HepG2 (cell line): ENCODE data around the gene SEPTIN12. TPM values are rescaled to one million over a fixed set of nuclear protein-coding genes. Genes with fewer than 3 reads are reported as not detected.

ENCODE experiments used
- ELF1 ChIP-seq: sonication (generic); formaldehyde crosslinking; IDR thresholded peaks from 2 replicates; pipeline ENCODE4 v1.4.0; 2020; ENCODE audit warnings: missing genetic modification reagents
- GLMP ChIP-seq: sonication (generic); formaldehyde crosslinking; IDR thresholded peaks from 2 replicates; pipeline ENCODE4 v1.9.0; 2021; ENCODE audit warnings: missing genetic modification reagents, mild to moderate bottlenecking, borderline replicate concordance
- IRF2 ChIP-seq: IDR thresholded peaks from 2 replicates; pipeline ENCODE4 v1.6.1; 2018; ENCODE audit warnings: missing genetic modification reagents, missing compliant biosample characterization
- KDM5A ChIP-seq: fragments of 200-600 bp; sonication (generic); IDR thresholded peaks from 2 replicates; pipeline ENCODE4 v1.7.0; 2018; ENCODE audit warnings: antibody characterized with exemption, mild to moderate bottlenecking, low read length, borderline replicate concordance
- MYC ChIP-seq: sonication (generic); formaldehyde crosslinking; IDR thresholded peaks from 2 replicates; pipeline ENCODE4 v1.9.0; 2021; ENCODE audit warnings: missing genetic modification reagents, borderline replicate concordance
- NR2F1 ChIP-seq, 2 experiments: fragments of 450-650 bp in 1 of 2; formaldehyde crosslinking in 1 of 2; IDR thresholded peaks; 2 replicates each; pipeline versions ENCODE4 v1.5.0 to v1.6.1; 2016 to 2020; ENCODE audit warnings: mild to moderate bottlenecking in 1 of 2, missing compliant biosample characterization in 1 of 2, missing genetic modification reagents in 1 of 2, moderate library complexity in 1 of 2
- SNAPC4 ChIP-seq: sonication (generic); formaldehyde crosslinking; IDR thresholded peaks from 2 replicates; pipeline ENCODE4 v1.4.0; 2020; ENCODE audit warnings: mild to moderate bottlenecking, missing genetic modification reagents
- ZBTB26 ChIP-seq: IDR thresholded peaks from 2 replicates; pipeline ENCODE4 v1.6.1; 2016; ENCODE audit warnings: missing compliant biosample characterization, missing genetic modification reagents, borderline replicate concordance
- ZKSCAN1 ChIP-seq: fragments of 150-350 bp; IDR thresholded peaks from 2 replicates; pipeline ENCODE4 v1.6.1; 2014; ENCODE audit warnings: low read length
- ZNF10 ChIP-seq: sonication (generic); formaldehyde crosslinking; IDR thresholded peaks from 2 replicates; pipeline ENCODE4 v1.4.0; 2020; ENCODE audit warnings: mild to moderate bottlenecking, low read depth, missing genetic modification reagents, borderline replicate concordance
- ZNF17 ChIP-seq: sonication (generic); formaldehyde crosslinking; IDR thresholded peaks from 2 replicates; pipeline ENCODE4 v1.5.0; 2020; ENCODE audit warnings: mild to moderate bottlenecking, missing genetic modification reagents
- ZNF468 ChIP-seq: sonication (generic); formaldehyde crosslinking; IDR thresholded peaks from 2 replicates; pipeline ENCODE4 v1.8.0; 2022; ENCODE audit warnings: mild to moderate bottlenecking, moderate library complexity, missing genetic modification reagents
- ZNF720 ChIP-seq: sonication (generic); formaldehyde crosslinking; IDR thresholded peaks from 2 replicates; pipeline ENCODE4 v1.4.0; 2020; ENCODE audit warnings: missing genetic modification reagents
- ZNF781 ChIP-seq: sonication (generic); formaldehyde crosslinking; IDR thresholded peaks from 2 replicates; pipeline ENCODE4 v1.5.1; 2020; ENCODE audit warnings: borderline replicate concordance, mild to moderate bottlenecking, missing genetic modification reagents; ENCODE audit errors: not compliant biosample characterization
- ZSCAN31 ChIP-seq: sonication (generic); formaldehyde crosslinking; IDR thresholded peaks from 2 replicates; pipeline ENCODE4 v1.5.0; 2020; ENCODE audit warnings: low read depth, mild to moderate bottlenecking, missing genetic modification reagents
- polyA plus RNA-seq, 8 experiments: library from polyadenylated mRNA; depleted of rRNA in 3 of 8; stranded (reverse) in 7 of 8; unstranded in 1 of 8; fragments of >200 nt; fragmentation: Illumina TruSeq in 4 of 8; extraction: Trizol in 4 of 8; gene quantifications; 2 replicates each; pipeline versions ENCODE4 v1.2.1 to v1.2.3, GENCODE V29; 2011 to 2016; ENCODE audit warnings: low read depth in 4 of 8, missing spikeins in 1 of 8, mixed read lengths in 1 of 8; ENCODE audit not compliant: insufficient read depth in 1 of 8
- total RNA-seq, 5 experiments: library from RNA; depleted of rRNA; stranded (reverse); fragments of >200 nt; fragmentation: Illumina TruSeq; extraction: Trizol; gene quantifications; 2 replicates each; pipeline ENCODE4 v1.2.3, GENCODE V29; 2016; ENCODE audit warnings: low read depth in 1 of 5
- TF ChIP-seq, protein P1 (sequence below): IDR thresholded peaks from 2 replicates; pipeline ENCODE4 v1.6.1; 2016; ENCODE audit warnings: missing genetic modification reagents, missing compliant biosample characterization
- TF ChIP-seq, protein P2 (sequence below): sonication (generic); formaldehyde crosslinking; IDR thresholded peaks from 2 replicates; pipeline ENCODE4 v1.5.0; 2020; ENCODE audit warnings: missing genetic modification reagents
- TF ChIP-seq, protein P3 (sequence below): sonication (generic); formaldehyde crosslinking; IDR thresholded peaks from 2 replicates; pipeline ENCODE4 v1.4.0; 2020; ENCODE audit warnings: mild to moderate bottlenecking, missing genetic modification reagents

The SEPTIN12 gene
- total and polyA plus RNA-seq, 2 of the 13 experiments (the other 11 are each of a cell fraction or from before 2014, with no cell fraction given): 0.22 TPM; not detected in 1

DNA sequence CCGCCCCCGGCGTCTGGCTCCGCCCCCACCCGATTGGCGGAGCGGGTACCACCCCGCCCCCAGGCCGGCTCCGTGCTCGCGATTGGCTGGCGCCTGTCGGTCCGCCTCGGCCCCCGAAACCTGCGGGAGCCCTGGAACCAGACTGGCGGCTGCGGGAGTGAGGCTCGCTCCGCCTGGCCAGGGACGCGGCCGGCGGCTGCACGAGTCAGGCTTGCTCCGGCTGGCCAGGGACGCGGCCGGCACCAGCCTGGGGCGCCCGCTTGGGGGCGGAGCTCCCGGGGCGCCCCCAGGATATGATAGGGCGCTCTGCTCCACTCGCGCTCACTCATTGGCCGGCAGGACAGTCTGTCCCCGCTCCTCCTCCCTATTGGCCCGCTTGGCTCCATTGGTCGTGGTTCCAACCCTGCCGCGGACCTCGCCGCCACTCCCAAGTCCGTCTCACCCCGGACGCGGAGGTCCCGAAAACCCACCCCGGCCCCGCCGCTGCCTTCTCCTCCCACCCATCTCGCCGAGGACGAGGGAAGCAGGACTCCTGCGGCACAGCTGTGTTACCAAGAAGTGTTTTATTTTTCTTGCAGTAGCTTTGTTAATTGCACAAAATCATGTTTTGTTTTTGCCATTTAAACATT is 14.6 kb upstream of the SEPTIN12 start (continued):
- TF ChIP-seq ZNF781 (CRISPR knock-in tag): no peak
- no peak for TF ChIP-seq ZNF720 (CRISPR knock-in tag)
- TF ChIP-seq GLMP (CRISPR knock-in tag): no peak
- TF ChIP-seq IRF2: no peak
- no peak for TF ChIP-seq SNAPC4
- TF ChIP-seq, protein P1, sequence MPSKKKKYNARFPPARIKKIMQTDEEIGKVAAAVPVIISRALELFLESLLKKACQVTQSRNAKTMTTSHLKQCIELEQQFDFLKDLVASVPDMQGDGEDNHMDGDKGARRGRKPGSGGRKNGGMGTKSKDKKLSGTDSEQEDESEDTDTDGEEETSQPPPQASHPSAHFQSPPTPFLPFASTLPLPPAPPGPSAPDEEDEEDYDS (CRISPR knock-in tag): peak; percentile 42; the same call in 1 of the 2 replicates
- TF ChIP-seq ELF1 (CRISPR knock-in tag): peak; percentile 42
- TF ChIP-seq ZSCAN31 (CRISPR knock-in tag): peak; percentile 5; the same call in 1 of the 2 replicates
- TF ChIP-seq KDM5A: peak; percentile 83; the same call in 1 of the 2 replicates
- no peak for TF ChIP-seq ZKSCAN1
- TF ChIP-seq MYC: peak; percentile 6; the same call in 1 of the 2 replicates
- no peak for TF ChIP-seq ZNF17 (CRISPR knock-in tag)
- no peak for TF ChIP-seq ZNF468
- TF ChIP-seq, protein P2, sequence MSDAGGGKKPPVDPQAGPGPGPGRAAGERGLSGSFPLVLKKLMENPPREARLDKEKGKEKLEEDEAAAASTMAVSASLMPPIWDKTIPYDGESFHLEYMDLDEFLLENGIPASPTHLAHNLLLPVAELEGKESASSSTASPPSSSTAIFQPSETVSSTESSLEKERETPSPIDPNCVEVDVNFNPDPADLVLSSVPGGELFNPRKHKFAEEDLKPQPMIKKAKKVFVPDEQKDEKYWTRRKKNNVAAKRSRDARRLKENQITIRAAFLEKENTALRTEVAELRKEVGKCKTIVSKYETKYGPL (CRISPR knock-in tag): no peak
- TF ChIP-seq NR2F1 (CRISPR knock-in tag; IDR thresholded peaks at IDR 0.05): no peak
- no peak for TF ChIP-seq ZNF10 (CRISPR knock-in tag)
- TF ChIP-seq, protein P3, sequence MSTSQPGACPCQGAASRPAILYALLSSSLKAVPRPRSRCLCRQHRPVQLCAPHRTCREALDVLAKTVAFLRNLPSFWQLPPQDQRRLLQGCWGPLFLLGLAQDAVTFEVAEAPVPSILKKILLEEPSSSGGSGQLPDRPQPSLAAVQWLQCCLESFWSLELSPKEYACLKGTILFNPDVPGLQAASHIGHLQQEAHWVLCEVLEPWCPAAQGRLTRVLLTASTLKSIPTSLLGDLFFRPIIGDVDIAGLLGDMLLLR (CRISPR knock-in tag): 0 out of 2 replicates have a peak, but pooled peaks have one; percentile 33
- TF ChIP-seq ZBTB26 (CRISPR knock-in tag): no peak
